Dermis microvascular lymphatic vessel endothelial cell (primary cell): ENCODE measurements around the gene ZSCAN23. TPM values are rescaled to one million over a fixed set of nuclear protein-coding genes. Genes with fewer than 3 reads are reported as not detected.
"Not testable (repeated sequence)": the region's sequence is repeated elsewhere in the genome, so short reads cannot be mapped to it uniquely, and the experiment has no call there.

ENCODE experiments used
- DNase-seq, 2 donors: peaks; one replicate each; pipeline versions ENCODE4 v3.0.0 to v3.0.0-alpha.2; 2010; ENCODE audit warnings: low read depth in 2 of 2
- total RNA-seq: library from RNA; depleted of rRNA; stranded (reverse); fragments of >200 nt; gene quantifications from 2 replicates; pipeline ENCODE4 v1.2.1, GENCODE V29; 2014

ZSCAN23 gene
- total RNA-seq, result under 0.01 and 0.26 TPM in 2 replicates

DNA sequence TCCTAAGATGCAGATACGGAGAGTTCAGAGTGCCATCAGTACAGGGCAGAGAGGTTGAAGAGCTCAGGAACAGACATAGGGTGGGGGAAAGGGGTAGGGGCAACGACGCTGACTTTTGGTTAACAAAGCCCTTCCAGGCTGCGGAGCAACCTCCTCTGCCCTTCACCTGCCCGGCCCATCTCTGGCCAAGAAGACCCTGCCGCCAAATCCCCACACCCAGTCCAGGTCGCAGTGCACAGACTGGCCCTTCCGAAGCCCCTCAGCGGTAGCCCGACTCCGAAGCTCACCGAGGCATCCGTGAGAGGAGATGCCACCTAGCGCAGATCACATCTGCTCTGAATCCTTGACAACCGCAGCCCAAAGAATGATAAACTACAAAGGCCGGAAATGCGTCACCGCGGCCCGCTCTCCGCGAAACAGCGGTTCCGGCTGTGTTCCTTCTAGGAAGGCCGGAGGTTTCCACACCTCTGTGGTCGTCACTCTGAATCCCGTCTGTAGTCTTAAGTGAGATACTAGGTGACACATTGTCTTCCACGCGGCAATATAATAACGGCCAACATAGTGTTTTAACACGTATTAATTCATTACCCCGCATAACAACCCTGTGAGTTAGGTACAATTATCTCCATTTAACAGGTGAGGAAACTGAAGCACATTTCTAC is at the start of gene ZSCAN23:
ZSCAN23 (minus strand) TSS at position 380 of the 662 bp plus-strand sequence. CDS start 7,225 bp downstream, outside the sequence.
- peak; percentile 33 to 49 for DNase-seq

DNA sequence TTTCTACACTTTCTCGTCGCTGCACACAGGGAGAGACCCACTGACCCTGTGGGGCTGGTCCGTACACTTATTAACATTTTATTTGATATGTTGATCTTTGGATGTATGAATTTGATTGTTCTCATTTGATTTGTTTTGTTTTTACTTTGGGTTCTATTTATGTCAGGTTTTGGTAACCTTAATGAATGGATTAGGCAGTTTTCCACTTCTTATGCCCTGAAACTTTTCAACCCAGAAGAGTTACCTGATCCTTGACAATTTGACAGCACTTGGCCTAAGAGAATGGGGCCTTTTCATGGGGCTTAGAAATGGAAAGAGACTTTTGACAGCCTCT is 48.7 kb upstream of the ZSCAN23 start:
- no peak for DNase-seq

DNA sequence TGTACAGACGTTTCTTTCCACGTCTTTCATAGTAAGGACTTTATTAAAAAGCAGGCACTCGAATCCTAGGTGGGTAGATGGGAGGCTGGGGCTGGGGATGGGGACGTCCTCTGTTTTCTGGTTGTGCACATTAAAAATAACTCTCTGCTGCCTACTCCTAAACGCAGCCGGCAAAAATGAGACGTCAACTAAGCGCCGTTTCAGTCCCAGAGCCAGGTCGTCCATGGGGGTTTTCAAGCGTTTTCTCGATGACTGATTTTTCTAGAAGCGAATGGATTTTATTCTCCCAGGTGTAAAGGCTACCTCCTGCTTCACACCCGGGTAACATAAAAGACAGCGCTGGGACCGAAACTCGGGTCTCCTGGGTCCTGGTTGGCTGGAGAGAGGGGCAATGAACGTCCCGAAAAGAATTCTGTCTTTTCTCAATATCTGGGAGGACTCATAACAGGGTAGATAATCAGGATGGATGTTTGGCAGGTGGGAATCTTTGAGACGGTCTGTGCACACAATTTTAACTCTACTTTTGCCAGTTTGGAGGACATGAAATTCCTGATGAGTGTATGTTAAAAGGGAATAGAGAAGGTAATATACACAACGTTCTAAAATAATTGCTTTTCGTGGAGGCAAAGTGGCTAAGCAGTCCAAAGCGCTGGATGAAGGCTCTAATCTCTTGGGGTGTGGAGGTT is 47.1 kb upstream of the ZSCAN23 start:
- DNase-seq, result peak in 1 of 2 donors; percentile 7

DNA sequence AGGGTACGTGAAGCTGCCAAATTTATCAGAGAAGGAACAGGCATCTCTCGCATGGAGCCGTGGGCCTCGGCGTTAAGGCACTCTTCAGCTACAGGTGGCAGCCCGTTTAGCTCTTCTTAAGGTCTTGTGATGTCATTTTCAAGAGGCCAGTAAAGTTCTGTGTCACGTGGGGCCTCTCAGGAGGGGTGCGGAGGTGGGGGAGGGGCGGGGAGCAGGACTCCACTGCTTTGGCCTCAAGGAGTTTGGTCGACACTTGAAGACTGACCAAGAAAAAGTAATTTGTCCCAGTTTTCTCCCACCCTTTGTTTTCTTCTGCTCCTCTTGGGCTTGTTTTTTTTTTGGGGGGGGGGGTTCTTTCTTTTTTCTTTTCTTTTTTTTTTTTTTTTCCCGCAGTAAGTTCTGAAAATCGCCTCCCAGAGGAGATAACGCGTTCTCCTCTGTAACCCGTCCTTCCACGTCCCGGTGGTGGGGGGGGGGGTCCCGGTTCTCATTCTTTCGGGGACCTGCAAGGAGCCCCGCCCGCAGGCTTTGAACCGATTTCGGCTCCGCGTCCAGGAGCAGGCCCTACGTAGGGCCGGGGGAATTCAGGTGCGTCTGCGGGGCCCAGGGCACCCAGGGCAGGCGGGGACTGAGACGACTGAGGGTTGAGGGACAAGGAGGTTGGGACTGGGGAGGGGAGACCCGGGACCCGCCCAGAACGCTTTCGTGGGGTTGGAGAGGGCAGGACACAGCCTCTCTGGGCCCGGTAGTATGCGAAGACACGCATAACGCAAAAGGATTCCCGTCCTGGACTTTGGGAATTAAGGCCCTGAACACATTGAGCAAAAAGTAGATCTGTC is 46.3 kb upstream of the ZSCAN23 start:
- peak in 1 of 2 donors; percentile 45 for DNase-seq

DNA sequence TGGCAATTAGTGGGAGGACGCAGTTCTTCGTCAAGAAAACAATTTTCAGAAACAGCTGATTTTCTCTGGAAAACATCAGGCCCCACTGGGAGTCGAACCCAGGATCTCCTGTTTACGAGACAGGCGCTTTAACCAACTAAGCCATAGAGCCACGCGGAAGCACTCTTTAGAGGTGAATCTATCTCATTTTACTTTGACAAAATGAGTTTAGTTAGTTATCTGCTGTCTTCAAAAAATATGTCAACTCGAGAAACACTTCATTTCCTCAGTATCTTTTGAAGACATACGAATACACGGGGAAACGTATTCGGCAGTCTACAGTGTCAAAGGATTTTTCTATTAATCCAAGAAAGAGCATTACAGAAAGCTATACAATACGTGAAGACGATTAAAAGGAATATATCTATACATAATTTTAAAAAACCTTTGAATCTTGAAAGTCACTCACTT is 45.6 kb upstream of the ZSCAN23 start:
- peak; percentile 17 to 60 for DNase-seq

DNA sequence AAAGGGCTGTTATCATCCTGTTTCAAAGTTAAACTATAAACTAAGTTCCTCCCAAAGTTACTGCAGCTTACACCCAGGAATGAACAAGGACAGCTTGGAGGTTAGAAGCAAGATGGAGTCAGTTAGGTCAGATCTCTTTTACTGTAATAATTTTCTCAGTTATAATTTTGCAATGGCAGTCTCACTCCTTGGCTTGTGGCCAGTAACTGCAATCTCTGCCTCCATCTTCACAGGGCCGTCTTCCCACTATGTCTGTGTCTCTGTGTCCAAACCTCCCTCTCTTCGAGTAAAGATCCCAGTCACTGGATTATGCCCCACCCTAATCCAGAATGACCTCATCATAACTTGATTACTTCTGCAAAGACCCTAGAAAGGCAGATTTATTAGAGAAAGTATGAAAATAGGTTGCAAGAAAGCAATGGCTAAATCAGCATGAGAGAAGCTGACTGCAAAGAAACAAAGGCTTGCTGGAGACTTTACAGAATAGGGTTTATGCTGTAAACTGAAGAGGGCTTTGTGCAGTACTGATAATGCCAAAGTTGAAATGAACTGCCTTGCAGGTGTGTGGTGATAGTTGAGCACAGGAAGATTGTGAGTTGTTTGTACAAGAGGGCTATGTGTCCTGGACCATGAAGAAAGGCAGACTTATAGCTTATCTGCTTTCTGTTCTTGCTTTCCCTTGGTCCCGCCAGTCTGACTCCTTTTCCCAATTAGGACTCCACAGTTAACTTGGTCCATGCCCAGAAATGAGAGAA is 43.9 kb upstream of the ZSCAN23 start:
- DNase-seq, result no peak

DNA sequence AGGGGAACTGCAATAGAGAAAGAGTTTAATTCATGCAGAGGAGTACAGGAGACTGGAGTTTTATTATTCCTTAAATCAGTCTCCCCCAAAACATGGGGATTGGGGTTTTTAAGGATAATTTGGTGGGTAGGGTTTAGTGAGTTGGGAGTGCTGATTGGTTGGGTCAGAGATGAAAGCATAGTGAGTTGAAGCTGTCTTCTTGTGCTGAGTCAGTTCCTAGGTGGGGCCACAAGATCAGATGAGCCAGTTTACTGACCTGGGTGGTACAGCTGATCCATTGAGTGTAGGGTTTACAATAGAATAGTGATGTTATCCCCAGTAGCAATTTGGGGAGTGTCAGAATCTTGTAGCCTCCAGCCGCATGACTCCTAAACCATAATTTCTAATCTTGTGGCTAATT is 43.2 kb upstream of the ZSCAN23 start:
- DNase-seq, result no peak

DNA sequence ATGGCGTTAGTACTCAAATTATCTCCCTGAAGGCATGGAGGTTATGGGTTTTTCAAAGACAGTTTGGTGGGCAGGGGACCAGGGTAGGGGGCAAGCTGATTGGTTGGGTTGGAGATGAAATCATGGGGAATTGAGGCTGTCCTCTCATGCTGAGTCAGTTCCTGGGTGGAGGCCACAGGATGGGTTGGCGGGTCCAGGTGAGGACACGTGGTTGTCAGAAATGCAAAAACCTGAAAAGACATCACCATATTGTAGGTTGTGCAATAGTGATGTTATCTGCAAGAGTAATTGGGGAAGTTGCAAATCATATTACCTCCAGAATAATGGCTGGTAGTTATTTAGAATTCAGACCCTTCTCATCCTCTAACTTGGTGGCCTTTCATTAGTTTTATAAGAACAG is 42.2 kb upstream of the ZSCAN23 start:
- DNase-seq, result no peak

DNA sequence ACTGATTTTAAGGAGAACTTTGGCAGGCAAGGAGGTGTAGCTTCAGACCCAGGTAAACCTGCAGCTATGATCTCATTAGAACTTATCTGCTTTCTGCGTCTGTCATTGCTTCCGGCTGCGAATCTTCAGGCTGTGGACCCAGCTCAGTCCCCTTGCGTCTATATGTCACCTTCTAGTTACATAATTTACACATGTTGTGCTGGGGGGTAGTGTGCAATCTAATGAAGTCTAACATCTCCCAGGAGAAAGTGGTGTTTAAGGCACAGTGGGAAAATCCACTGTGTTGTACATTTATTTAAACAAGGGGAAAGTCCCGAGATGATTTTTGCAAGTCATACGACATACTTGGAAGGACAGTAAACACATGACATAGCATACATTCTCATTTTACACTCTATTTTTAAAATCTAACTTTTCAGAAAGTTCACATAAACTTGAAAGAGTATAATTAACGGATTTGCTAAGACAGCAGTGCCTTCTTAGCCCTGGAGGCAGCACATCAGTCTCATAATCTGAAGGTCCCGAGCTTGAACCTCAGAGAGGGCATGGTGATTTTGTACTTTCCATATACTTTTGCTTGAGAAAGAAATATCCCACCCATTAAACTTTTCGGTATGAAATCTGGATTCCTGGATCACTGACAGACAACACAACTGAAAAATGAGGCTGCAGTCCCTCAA is 37.1 kb upstream of the ZSCAN23 start:
- DNase-seq, result no peak

DNA sequence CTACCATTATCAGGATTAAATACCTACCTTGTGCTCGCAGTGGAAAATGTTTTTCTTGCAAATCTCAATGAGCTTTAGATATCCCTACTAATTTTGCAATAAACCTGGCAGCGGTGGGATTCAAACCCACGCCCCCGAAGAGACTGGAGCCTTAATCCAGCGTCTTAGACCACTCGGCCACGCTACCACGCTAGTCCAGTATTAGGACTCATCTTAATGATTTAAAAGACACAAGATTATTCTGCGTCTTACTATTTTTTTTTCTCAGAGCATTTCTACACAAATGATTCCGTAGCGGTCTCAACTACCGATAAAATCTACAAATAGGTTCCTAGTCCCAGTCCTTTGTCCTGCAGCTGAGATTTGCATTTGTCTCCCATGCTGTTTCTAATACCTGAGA is 35.2 kb upstream of the ZSCAN23 start:
- DNase-seq, result no peak

DNA sequence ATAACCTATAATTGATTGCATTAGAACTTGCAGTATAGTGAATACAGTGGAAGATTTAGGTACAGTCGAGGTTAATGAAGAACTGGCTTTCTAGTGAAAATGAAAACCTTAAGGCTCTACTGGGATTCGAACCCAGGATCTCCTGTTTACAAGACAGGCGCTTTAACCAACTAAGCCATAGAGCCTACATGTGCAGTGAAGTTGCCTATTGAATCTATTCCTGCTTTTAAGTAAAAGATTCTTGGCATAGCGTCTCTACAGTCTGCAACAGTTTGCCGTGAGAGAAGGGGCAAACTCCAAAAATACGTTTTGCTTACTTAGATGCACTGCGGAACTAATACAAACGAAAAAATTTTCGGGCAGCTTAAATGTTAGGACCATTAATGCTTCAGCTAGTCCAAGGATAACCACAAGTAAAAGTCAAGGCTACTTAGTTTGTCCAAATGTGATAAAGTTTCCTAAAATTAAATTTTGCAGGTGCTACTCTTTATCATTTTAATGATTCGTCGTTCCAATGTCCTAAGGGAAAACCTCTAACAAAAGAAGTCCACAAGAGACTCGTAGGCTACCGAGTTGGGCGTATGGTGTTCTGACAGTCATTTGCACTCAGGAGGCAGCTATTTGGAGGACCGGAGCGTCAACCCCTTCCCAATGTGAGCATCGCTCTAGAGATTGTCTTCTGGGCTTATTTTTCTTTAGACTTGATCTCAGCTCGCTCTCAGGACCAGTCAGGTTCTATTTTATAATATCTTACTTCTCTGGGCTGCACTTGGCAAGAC is 31.3 kb upstream of the ZSCAN23 start:
- DNase-seq, result peak; percentile 18 to 63

DNA sequence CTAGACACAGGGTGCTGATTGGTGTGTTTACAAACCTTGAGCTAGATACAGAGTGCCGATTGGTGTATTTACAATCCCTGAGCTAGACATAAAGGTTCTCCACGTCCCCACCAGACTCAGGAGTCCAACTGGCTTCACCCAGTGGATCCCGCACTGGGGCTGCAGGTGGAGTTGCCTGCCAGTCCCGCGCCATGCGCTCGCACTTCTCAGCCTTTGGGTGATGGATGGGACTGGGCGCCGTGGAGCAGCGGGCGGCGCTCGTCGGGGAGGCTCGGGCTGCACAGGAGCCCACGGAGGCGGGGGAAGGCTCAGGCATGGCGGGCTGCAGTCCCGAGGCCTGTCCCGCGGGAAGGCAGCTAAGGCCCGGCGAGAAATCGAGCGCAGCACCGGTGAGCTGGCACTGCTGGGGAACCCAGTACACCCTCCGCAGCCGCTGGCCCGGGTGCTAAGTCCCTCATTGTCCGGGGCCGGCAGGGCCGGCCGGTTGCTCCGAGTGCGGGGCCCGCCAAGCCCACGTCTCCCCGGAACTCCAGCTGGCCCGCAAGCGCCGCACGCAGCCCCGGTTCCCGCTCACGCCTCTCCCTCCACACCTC is 26.0 kb upstream of the ZSCAN23 start:
- not testable (repeated sequence) for DNase-seq

DNA sequence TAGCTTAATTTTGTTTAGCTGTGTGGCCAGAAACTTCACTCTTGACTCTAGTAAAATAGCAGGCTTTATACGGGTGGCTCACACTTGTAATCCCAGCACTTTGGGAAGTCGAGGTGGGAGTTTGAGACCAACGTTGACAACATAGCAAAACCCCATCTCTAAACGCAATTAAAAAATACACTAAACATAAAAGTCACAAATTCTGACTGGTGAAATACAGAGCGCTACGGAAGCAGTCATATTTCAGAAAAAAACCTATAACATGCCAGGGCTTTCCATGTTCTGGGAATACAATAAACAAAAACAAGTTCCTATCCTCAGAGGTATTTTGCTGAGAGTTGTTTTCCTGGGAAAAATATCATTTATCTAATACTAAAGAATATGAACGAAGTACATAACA is 24.8 kb upstream of the ZSCAN23 start:
- no peak for DNase-seq

DNA sequence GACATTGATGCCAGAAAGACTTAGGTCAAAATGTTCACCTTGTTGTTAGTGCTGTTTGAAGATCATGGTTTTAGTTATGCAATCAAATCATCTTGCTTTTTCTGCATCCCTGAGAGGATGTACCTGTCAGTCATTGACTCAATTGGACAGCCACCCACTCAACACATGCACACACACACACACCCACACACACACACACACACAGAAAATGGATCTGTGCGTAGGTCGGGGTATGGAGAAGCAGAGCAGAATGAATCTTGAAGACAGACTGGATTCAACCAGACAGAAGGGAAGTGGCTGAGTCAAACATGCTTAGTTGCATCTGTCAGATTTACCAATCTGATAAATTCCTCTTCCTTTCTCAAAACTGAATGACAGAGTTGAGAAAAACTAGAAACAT is 19.1 kb upstream of the ZSCAN23 start:
- no peak for DNase-seq

DNA sequence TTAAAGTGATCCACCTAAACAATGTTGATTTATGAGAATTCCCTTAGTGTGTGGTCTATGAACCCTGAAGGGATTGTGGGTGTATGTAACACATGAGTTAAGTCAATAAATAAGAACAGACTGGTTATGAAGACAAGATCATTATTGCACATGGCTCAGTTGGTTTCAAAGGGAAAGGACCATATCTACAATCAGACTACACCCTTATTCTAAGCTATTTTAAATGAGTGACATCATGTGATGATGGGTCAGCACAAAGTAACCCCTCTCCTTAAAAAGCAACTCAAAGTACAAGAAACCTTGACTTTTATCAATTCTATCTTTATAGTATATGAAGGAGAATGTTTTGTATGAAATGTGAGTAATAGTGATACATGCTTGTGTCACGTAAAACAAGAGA is 15.3 kb upstream of the ZSCAN23 start:
- DNase-seq, result no peak

DNA sequence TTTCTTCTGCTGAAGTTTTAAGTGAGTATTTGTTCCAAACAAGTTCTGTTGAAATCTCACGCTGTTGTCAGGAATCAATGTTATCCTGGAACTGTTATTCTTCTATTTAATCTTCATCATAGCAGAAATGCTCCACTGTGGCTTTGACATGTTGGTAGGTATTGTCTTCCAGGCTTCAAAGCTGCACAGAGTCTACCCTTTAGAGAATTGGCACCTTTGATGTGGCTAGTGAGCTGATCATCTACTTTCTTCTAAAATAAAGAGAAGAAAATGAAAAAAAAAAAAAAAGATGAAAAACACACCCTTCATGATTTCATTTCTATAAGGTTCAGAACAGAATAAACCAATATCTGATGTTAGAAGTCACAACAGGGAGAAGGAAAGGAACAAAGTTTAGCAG is 5.8 kb upstream of the ZSCAN23 start:
- no peak for DNase-seq

DNA sequence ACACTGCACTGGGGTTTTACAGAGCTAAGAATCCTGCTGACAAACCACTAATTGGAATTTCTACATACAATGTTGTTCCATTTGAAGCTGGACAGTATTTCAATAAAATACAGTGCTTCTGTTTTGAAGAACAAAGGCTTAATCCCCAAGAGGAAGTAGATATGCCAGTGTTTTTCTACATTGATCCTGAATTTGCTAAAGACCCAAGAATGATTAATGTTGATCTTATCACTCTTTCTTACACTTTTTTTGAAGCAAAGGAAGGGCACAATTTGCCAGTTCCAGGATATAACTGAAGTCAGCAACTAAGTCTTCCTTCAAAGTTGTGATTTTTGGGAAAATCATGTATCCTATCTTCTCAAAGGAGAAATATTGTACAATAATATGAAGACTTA is 4.2 kb upstream of the ZSCAN23 start:
- not testable (repeated sequence) for DNase-seq

DNA sequence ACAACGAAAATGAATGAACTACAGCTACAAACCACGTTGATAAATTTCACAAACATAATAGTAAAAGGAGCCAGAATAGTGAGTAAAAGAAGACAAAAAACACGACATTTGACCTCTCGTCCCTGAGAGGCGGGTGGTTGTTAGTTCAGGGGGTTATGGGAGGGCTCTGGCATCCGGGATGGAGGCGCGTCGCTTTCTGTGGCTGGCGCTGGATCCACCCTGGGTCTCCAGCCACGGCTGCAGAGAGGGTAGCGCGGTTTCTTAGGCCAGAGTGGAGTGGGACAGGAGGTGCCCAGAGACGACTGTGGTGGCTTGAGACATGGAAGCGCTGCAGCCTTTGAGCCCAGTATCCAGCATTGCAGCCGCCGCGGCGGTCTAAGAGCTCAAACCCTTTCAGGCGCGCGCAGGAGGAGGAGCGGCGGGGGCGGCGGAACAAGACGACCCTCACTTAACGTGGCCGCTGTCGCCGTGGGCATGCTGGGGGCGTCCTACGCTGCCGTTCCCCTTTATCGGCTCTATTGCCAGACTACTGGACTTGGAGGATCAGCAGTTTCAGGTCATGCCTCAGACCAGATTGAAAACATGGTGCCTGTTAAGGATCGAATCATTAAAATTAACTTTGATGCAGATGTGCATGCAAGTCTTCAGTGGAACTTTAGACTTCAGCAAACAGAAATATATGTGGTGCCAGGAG is 3.7 kb upstream of the ZSCAN23 start:
- no peak for DNase-seq

DNA sequence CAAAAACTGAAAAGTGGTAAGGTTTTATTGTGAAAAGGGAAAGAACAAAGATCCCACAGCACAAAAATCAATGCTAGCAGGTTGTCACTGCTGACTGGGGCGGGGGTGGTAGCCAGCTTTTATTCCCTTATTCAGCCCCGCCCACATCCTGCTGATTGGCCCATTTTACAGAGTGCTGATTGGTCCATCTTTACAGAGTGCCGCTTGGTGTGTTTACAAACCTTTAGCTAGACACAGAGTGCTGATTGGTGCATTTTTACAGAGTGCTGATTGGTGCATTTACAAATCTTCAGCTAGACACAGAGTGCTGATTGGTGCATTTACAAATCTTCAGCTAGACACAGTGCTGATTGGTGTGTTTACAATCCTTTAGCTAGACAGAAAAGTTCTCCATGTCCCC is 1.5 kb upstream of the ZSCAN23 start:
- DNase-seq, result not testable (repeated sequence)
